Neutrophil (primary cell): Measurements from ENCODE around the gene PCDHA11.
"Not testable (repeated sequence)": the region's sequence is repeated elsewhere in the genome, so short reads cannot be mapped to it uniquely, and the experiment has no call there.

Experiments
- H3K27ac ChIP-seq: fragments of 200-600 bp; sonication (generic); 2 replicates; pipeline ENCODE4 v1.5.1; 2016; ENCODE audit warnings: mild to moderate bottlenecking, moderate library complexity
- H3K27me3 ChIP-seq: fragments of 200-600 bp; sonication (generic); 2 replicates; pipeline ENCODE4 v1.6.0; 2016; ENCODE audit warnings: mild to moderate bottlenecking
- H3K36me3 ChIP-seq: fragments of 200-600 bp; sonication (generic); 2 replicates; pipeline ENCODE4 v1.5.1; 2017
- H3K4me1 ChIP-seq, 2 experiments: fragments of 200-600 bp in 1 of 2; sonication (generic) in 1 of 2; 1 replicate in 1 of 2; 2 replicates in 1 of 2; pipeline versions ENCODE4 v1.5.1 to v1.6.1; 2013 to 2016; ENCODE audit warnings: low read depth in 1 of 2, low read length in 1 of 2, mild to moderate bottlenecking in 1 of 2, moderate library complexity in 1 of 2; ENCODE audit not compliant: control insufficient read depth in 1 of 2, insufficient read depth in 1 of 2
- H3K4me3 ChIP-seq, 2 experiments: fragments of 200-600 bp in 1 of 2; sonication (generic) in 1 of 2; 1 replicate in 1 of 2; 2 replicates in 1 of 2; pipeline ENCODE4 v1.5.1; 2013 to 2016; ENCODE audit warnings: low read depth in 1 of 2, low read length in 1 of 2, mild to moderate bottlenecking in 1 of 2, moderate library complexity in 1 of 2
- H3K9me3 ChIP-seq: fragments of 200-600 bp; sonication (generic); 2 replicates; pipeline ENCODE4 v1.5.1; 2016
- TF ChIP-seq, protein P1 (sequence below): fragments of 200-600 bp; sonication (generic); IDR thresholded peaks from 2 replicates; pipeline ENCODE4 v1.5.1; 2016; ENCODE audit warnings: antibody characterized with exemption

Gene PCDHA11, protein sequence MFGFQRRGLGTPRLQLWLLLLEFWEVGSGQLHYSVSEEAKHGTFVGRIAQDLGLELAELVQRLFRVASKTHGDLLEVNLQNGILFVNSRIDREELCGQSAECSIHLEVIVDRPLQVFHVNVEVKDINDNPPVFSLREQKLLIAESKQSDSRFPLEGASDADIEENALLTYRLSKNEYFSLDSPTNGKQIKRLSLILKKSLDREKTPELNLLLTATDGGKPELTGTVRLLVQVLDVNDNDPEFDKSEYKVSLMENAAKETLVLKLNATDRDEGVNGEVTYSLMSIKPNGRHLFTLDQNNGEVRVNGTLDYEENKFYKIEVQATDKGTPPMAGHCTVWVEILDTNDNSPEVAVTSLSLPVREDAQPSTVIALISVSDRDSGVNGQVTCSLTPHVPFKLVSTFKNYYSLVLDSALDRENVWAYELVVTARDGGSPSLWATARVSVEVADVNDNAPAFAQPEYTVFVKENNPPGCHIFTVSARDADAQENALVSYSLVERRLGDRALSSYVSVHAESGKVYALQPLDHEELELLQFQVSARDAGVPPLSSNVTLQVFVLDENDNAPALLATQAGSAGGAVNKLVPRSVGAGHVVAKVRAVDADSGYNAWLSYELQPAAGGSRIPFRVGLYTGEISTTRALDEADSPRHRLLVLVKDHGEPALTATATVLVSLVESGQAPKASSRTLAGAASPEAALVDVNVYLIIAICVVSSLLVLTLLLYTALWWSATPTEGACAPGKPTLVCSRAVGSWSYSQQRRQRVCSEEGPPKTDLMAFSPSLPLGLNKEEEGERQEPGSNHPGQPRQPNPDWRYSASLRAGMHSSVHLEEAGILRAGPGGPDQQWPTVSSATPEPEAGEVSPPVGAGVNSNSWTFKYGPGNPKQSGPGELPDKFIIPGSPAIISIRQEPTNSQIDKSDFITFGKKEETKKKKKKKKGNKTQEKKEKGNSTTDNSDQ

GRCh38 chr5:140868721-140869554, at the start of gene PCDHA11:
Gene PCDHA11, plus strand, starts transcription at chr5:140868957. Its CDS starts 147 bp downstream, at chr5:140869104.
- Histone ChIP-seq H3K36me3 (no peaks in the 10 kb centered on the region), H3K27ac (no peak within 1 kb of the TSS)

DNA sequence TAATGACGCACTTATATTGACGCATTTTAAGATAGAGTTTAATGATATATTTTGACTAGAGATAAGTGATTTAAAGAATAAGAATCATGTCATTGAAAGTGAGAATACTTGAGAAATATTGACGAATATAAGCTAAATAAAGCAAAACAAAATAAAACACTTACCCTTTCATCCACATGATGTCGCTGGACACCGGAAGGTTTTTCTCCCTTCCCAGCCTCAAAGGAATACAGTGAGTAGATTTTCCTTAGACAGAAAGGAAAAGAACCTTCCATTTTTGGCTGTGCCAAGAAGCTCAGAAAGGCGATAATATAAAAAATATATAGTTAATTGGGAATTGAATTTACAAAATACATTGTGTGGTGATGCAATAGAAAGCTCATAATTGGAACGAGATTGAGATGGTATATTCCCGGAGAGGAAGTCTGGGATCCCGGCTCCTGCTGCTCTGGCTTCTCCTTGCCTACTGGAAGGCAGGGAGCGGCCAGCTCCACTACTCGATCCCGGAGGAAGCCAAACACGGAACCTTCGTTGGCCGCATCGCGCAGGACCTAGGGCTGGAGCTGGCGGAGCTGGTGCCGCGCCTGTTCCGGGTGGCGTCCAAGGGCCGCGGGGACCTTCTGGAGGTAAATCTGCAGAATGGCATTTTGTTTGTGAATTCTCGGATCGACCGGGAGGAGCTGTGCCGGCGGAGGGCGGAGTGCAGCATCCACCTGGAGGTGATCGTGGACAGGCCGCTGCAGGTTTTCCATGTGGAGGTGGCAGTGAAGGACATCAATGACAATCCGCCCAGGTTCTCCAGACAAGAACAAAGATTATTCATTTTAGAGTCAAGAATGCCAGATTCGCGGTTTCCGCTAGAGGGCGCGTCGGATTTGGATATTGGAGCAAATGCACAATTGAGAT, 47.1 kb upstream of the PCDHA11 start, which contains the start of gene PCDHA5:
Gene PCDHA5, plus strand, starts transcription at position 239 of the 906 bp plus-strand sequence.
- Histone ChIP-seq H3K36me3 (no peaks in the 10 kb centered on the region), H3K4me3 (no peak within 1 kb of the TSS), H3K27ac (no peak within 1 kb of the TSS), H3K4me1 (no peaks in the 10 kb centered on the region), H3K27me3 (no peaks in the 10 kb centered on the region), H3K9me3 (peaks cover 25% of the 10 kb centered on the region)
- TF ChIP-seq, protein P1, sequence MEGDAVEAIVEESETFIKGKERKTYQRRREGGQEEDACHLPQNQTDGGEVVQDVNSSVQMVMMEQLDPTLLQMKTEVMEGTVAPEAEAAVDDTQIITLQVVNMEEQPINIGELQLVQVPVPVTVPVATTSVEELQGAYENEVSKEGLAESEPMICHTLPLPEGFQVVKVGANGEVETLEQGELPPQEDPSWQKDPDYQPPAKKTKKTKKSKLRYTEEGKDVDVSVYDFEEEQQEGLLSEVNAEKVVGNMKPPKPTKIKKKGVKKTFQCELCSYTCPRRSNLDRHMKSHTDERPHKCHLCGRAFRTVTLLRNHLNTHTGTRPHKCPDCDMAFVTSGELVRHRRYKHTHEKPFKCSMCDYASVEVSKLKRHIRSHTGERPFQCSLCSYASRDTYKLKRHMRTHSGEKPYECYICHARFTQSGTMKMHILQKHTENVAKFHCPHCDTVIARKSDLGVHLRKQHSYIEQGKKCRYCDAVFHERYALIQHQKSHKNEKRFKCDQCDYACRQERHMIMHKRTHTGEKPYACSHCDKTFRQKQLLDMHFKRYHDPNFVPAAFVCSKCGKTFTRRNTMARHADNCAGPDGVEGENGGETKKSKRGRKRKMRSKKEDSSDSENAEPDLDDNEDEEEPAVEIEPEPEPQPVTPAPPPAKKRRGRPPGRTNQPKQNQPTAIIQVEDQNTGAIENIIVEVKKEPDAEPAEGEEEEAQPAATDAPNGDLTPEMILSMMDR: no peak

More at GRCh38 chr5:140868721-140869554, at the start of gene PCDHA11:
- no peaks in the 10 kb centered on the region for H3K4me1 ChIP-seq
- peaks cover 17% of the 10 kb centered on the region for H3K9me3 ChIP-seq
- H3K4me3 ChIP-seq: no peak within 1 kb of the TSS
- peaks cover 32% of the 10 kb centered on the region for H3K27me3 ChIP-seq
- TF ChIP-seq, protein P1: no peak

DNA sequence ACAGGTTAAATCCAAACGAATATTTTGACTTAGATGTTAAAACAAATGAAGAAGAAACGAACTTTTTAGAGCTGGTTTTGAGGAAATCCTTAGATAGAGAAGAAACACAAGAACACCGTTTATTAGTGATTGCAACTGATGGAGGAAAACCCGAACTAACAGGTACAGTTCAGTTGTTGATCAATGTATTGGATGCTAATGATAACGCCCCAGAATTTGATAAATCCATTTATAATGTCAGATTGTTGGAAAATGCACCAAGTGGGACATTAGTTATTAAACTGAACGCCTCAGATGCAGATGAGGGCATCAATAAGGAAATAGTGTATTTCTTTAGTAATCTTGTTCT, 46.5 kb upstream of the PCDHA11 start:
- TF ChIP-seq, protein P1: no peak
- no peak overlapping the region for H3K4me3 ChIP-seq
- H3K4me1 ChIP-seq: no peaks in the 10 kb centered on the region
- no peak overlapping the region for H3K27ac ChIP-seq
- H3K27me3 ChIP-seq: peaks cover 3% of the 10 kb centered on the region
- H3K36me3 ChIP-seq: no peaks in the 10 kb centered on the region
- peaks cover 25% of the 10 kb centered on the region for H3K9me3 ChIP-seq

DNA sequence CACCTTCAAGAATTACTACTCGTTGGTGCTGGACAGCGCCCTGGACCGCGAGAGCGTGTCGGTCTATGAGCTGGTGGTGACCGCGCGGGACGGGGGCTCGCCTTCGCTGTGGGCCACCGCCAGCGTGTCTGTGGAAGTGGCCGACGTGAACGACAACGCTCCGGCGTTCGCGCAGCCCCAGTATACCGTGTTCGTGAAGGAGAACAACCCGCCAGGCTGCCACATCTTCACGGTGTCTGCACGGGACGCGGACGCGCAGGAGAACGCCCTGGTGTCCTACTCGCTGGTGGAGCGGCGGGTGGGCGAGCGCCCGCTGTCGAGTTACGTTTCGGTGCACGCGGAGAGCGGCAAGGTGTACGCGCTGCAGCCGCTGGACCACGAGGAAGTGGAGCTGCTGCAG, 45.8 kb upstream of the PCDHA11 start:
- H3K36me3 ChIP-seq, H3K4me1 ChIP-seq, H3K4me3 ChIP-seq, H3K27ac ChIP-seq: not testable (repeated sequence)
- Histone ChIP-seq H3K9me3 (peaks cover 30% of the 10 kb centered on the region), H3K27me3 (peaks cover 10% of the 10 kb centered on the region)

GRCh38 chr5:140823475-140823874, 45.3 kb upstream of the PCDHA11 start:
- Histone ChIP-seq H3K27me3 (peaks cover 15% of the 10 kb centered on the region), H3K27ac (no peak overlapping the region), H3K4me1 (no peaks in the 10 kb centered on the region), H3K4me3 (no peak overlapping the region), H3K9me3 (peaks cover 35% of the 10 kb centered on the region), H3K36me3 (no peaks in the 10 kb centered on the region)
- TF ChIP-seq, protein P1: no peak
